ENCODE data around the gene EIF4H. TPM values are rescaled to one million over a fixed set of nuclear protein-coding genes. Genes with fewer than 3 reads are reported as not detected.
"Not testable (repeated sequence)": the region's sequence is repeated elsewhere in the genome, so short reads cannot be mapped to it uniquely, and the experiment has no call there.

EIF4H gene
- total RNA-seq, 1 donor from 2014 or later: 171 TPM

GRCh38 chr7:74197449-74198124, 23.4 kb downstream of the EIF4H start:
- DNase-seq (ENCODE audit: low spot score): no peak

- DNase-seq (ENCODE audit: low spot score): peak; percentile 49
Measured at GRCh38 chr7:74199551-74200355, 25.6 kb downstream of the EIF4H start.

- DNase-seq (ENCODE audit: low spot score): peak; percentile 65
Measured at GRCh38 chr7:74202841-74203556, 28.8 kb downstream of the EIF4H start.

- DNase-seq (ENCODE audit: low spot score): no peak
Measured at GRCh38 chr7:74203956-74204618, 29.9 kb downstream of the EIF4H start.

- not testable (repeated sequence) for DNase-seq (ENCODE audit: low spot score)
Measured at GRCh38 chr7:74206052-74206451, 31.9 kb downstream of the EIF4H start.

GRCh38 chr7:74206589-74207120, 32.5 kb downstream of the EIF4H start:
- DNase-seq (ENCODE audit: low spot score): peak; percentile 77

GRCh38 chr7:74207586-74207985, 33.4 kb downstream of the EIF4H start:
- no peak for DNase-seq (ENCODE audit: low spot score)

GRCh38 chr7:74208241-74208640, 34.1 kb downstream of the EIF4H start:
- DNase-seq (ENCODE audit: low spot score): not testable (repeated sequence)

GRCh38 chr7:74212661-74213060, 38.5 kb downstream of the EIF4H start:
- no peak for DNase-seq (ENCODE audit: low spot score)

- no peak for DNase-seq (ENCODE audit: low spot score)
Measured at GRCh38 chr7:74214816-74215630, 40.9 kb downstream of the EIF4H start.

- DNase-seq (ENCODE audit: low spot score): no peak
Measured at GRCh38 chr7:74215921-74216320, 41.8 kb downstream of the EIF4H start.

- no peak for DNase-seq (ENCODE audit: low spot score)
Measured at GRCh38 chr7:74216361-74216761, 42.2 kb downstream of the EIF4H start.

- DNase-seq (ENCODE audit: low spot score): peak; percentile 19
Measured at GRCh38 chr7:74217455-74218342, 43.5 kb downstream of the EIF4H start.

- DNase-seq (ENCODE audit: low spot score): no peak
Measured at GRCh38 chr7:74218343-74218698, 44.2 kb downstream of the EIF4H start.

- DNase-seq (ENCODE audit: low spot score): no peak
Measured at GRCh38 chr7:74219416-74219815, 45.3 kb downstream of the EIF4H start.

GRCh38 chr7:74220229-74220628, 46.1 kb downstream of the EIF4H start:
- no peak for DNase-seq (ENCODE audit: low spot score)

- no peak for DNase-seq (ENCODE audit: low spot score)
Measured at GRCh38 chr7:74221713-74222112, 47.6 kb downstream of the EIF4H start.

GRCh38 chr7:74222851-74223710, 48.9 kb downstream of the EIF4H start:
- DNase-seq (ENCODE audit: low spot score): no peak

All from umbilical cord (tissue), 2 donors.